Trophoblast cell (in vitro differentiated cells and primary cell): Measurements from ENCODE around the gene OPN4.

ENCODE experiments used
- DNase-seq, 2 donors: peaks; one replicate each; pipeline ENCODE4 v3.0.0-alpha.2; 2016
- H2AFZ ChIP-seq: 2 replicates; pipeline ENCODE4 v1.6.1; 2013; ENCODE audit warnings: low read length, moderate library complexity, mild to moderate bottlenecking; ENCODE audit not compliant: insufficient read depth, poor library complexity
- H2AK5ac ChIP-seq: 2 replicates; pipeline ENCODE4 v1.6.1; 2013; ENCODE audit warnings: mild to moderate bottlenecking, low read length
- H2BK120ac ChIP-seq: 2 replicates; pipeline ENCODE4 v1.6.1; 2013; ENCODE audit warnings: low read length, mild to moderate bottlenecking, moderate library complexity; ENCODE audit not compliant: insufficient read depth, poor library complexity
- H2BK12ac ChIP-seq: 2 replicates; pipeline ENCODE4 v1.6.1; 2013; ENCODE audit warnings: mild to moderate bottlenecking, low read length, moderate library complexity
- H2BK5ac ChIP-seq: 2 replicates; pipeline ENCODE4 v1.6.1; 2013; ENCODE audit warnings: low read length, low read depth, moderate library complexity, mild to moderate bottlenecking; ENCODE audit not compliant: poor library complexity
- H3K14ac ChIP-seq: 2 replicates; pipeline ENCODE4 v1.6.1; 2013; ENCODE audit warnings: mild to moderate bottlenecking, low read length
- H3K18ac ChIP-seq: 2 replicates; pipeline ENCODE4 v1.6.1; 2013; ENCODE audit warnings: mild to moderate bottlenecking, low read length
- H3K23ac ChIP-seq: 2 replicates; pipeline ENCODE4 v1.6.1; 2013; ENCODE audit warnings: low read length
- H3K27ac ChIP-seq: 2 replicates; pipeline ENCODE4 v1.5.1; 2013; ENCODE audit warnings: low read depth, mild to moderate bottlenecking, inconsistent platforms, low read length, moderate library complexity
- H3K27me3 ChIP-seq: 2 replicates; pipeline ENCODE4 v1.6.1; 2013; ENCODE audit warnings: inconsistent platforms, mild to moderate bottlenecking, low read length, moderate library complexity; ENCODE audit not compliant: insufficient read depth
- H3K36me3 ChIP-seq, 2 experiments: 1 replicate in 1 of 2; 2 replicates in 1 of 2; pipeline ENCODE4 v1.6.1; 2013; ENCODE audit warnings: low read length in 2 of 2, mild to moderate bottlenecking in 2 of 2, moderate library complexity in 1 of 2; ENCODE audit not compliant: insufficient read depth in 2 of 2, control insufficient read depth in 1 of 2
- H3K4ac ChIP-seq: 2 replicates; pipeline ENCODE4 v1.6.1; 2013; ENCODE audit warnings: low read depth, mild to moderate bottlenecking, low read length, moderate library complexity
- H3K4me1 ChIP-seq, 2 experiments: 1 replicate in 1 of 2; 2 replicates in 1 of 2; pipeline ENCODE4 v1.6.1; 2013; ENCODE audit warnings: low read length in 2 of 2, mild to moderate bottlenecking in 2 of 2, moderate library complexity in 1 of 2; ENCODE audit not compliant: insufficient read depth in 2 of 2, control insufficient read depth in 1 of 2
- H3K4me2 ChIP-seq: 2 replicates; pipeline ENCODE4 v1.6.1; 2013; ENCODE audit warnings: inconsistent platforms, mild to moderate bottlenecking, low read length, moderate library complexity
- H3K4me3 ChIP-seq: 2 replicates; pipeline ENCODE4 v1.5.1; 2013; ENCODE audit warnings: mild to moderate bottlenecking, low read depth, low read length, inconsistent platforms
- H3K79me1 ChIP-seq: one replicate; pipeline ENCODE4 v1.6.1; 2013; ENCODE audit warnings: low read length
- H3K79me2 ChIP-seq: 2 replicates; pipeline ENCODE4 v1.6.1; 2013; ENCODE audit warnings: low read length, mild to moderate bottlenecking; ENCODE audit not compliant: control insufficient read depth, insufficient read depth, poor library complexity
- H3K9ac ChIP-seq: 2 replicates; pipeline ENCODE4 v1.6.1; 2013; ENCODE audit warnings: mild to moderate bottlenecking, low read length
- H3K9me3 ChIP-seq: 2 replicates; pipeline ENCODE4 v1.6.1; 2013; ENCODE audit warnings: low read depth, mild to moderate bottlenecking, control low read depth, inconsistent platforms, low read length; ENCODE audit not compliant: insufficient read depth
- H4K12ac ChIP-seq: 2 replicates; pipeline ENCODE4 v1.6.1; 2013; ENCODE audit warnings: low read depth, mild to moderate bottlenecking, low read length, moderate library complexity
- H4K8ac ChIP-seq: 2 replicates; pipeline ENCODE4 v1.6.1; 2013; ENCODE audit warnings: low read depth, mild to moderate bottlenecking, low read length, moderate library complexity
- H4K91ac ChIP-seq: one replicate; pipeline ENCODE4 v1.6.1; 2013; ENCODE audit warnings: low read depth, mild to moderate bottlenecking, low read length, moderate library complexity
- WGBS: extraction: QIAGEN DNeasy Blood & Tissue Kit; methylation state at CpG from one replicate; pipeline ENCODE4 v1.1.7; 2013; ENCODE audit warnings: missing lambda C conversion rate; ENCODE audit not compliant: insufficient read length, insufficient coverage; ENCODE audit errors: extremely low coverage; 5-methylcytosine and 5-hydroxymethylcytosine counted together

Gene OPN4

DNA sequence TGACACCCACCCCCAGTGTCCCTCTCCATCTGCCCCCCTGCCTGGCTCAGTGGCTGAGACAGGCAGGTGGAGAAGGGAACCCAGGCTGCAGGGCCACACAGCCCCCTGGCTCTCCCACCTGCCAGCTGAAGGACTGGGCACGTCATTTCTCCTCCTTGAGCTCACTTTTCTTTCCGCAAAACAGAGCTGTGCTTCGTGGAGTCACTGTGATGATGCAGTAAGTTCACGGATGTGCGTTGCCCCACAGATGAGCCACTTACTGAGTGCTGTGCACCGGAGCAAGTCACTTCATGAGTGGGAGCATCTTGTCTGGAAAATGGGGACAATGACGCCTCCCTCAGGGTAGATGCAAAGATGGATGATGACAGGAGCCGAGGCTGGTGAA is 2.7 kb downstream of the OPN4 start:
- Histone ChIP-seq H3K14ac (no peak overlapping the region), H2BK5ac (no peak overlapping the region), H3K79me2 (no peaks in the 10 kb centered on the region), H4K91ac (no peak overlapping the region), H3K23ac (no peak overlapping the region), H2AK5ac (no peak overlapping the region), H2AFZ (no peak overlapping the region), H3K4me3 (no peak overlapping the region), H3K9me3 (peaks cover 1% of the 10 kb centered on the region), H3K4me2 (no peak overlapping the region), H3K4me1 (no peaks in the 10 kb centered on the region), H3K27me3 (no peaks in the 10 kb centered on the region), H3K18ac (no peak overlapping the region), H3K9ac (no peak overlapping the region), H3K4ac (no peak overlapping the region), H4K12ac (no peak overlapping the region), H3K36me3 (no peaks in the 10 kb centered on the region), H3K27ac (no peak overlapping the region), H2BK12ac (no peak overlapping the region), H2BK120ac (no peak overlapping the region), H3K79me1 (no peaks in the 10 kb centered on the region), H4K8ac (no peak overlapping the region)
- DNase-seq: no peak
- WGBS: no CpG with 5 or more reads among the region's 8 CpGs

DNA sequence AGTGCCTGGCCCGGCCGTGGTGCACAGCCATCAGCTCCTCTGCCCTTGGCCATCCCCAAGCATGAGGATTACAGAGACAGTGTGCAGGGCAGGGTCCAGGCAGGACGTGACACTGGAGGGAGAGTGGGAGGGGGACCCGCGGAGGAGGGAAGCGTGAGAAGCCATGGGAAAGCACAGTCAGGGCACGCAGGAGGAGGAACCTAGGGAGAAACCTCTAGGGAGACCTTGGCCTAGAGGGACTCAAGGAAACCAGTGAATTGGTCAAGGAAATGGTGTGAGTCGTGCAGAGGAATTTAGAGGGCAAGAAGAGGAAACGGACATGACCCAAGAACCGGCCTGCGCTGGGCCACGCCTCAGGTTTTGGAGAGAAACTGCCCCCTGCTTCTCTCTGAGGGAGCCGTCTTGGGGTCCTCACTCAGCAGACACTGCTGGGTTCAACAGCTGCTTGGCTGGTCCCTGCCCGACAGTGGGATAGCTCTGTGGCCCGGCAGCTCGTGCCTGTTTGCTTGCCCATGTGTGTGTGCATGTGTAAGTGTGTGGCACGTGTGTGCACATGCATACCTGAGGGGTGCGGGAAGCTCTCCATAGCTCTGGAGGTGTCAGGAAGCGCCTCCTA is 3.2 kb downstream of the OPN4 start:
- H3K23ac ChIP-seq: no peak overlapping the region
- no peak overlapping the region for H3K27ac ChIP-seq
- DNase-seq: no peak
- no peak overlapping the region for H2BK12ac ChIP-seq
- H3K18ac ChIP-seq: no peak overlapping the region
- no peaks in the 10 kb centered on the region for H3K36me3 ChIP-seq
- no peaks in the 10 kb centered on the region for H3K27me3 ChIP-seq
- no peak overlapping the region for H3K14ac ChIP-seq
- no peak overlapping the region for H3K9ac ChIP-seq
- H3K4me2 ChIP-seq: no peak overlapping the region
- H4K8ac ChIP-seq: no peak overlapping the region
- H3K79me2 ChIP-seq: no peaks in the 10 kb centered on the region
- no peaks in the 10 kb centered on the region for H3K4me1 ChIP-seq
- no peak overlapping the region for H4K91ac ChIP-seq
- no peak overlapping the region for H2AFZ ChIP-seq
- no peak overlapping the region for H2AK5ac ChIP-seq
- H4K12ac ChIP-seq: no peak overlapping the region
- H3K79me1 ChIP-seq: no peaks in the 10 kb centered on the region
- no peak overlapping the region for H3K4me3 ChIP-seq
- peaks cover 1% of the 10 kb centered on the region for H3K9me3 ChIP-seq
- no peak overlapping the region for H2BK5ac ChIP-seq
- no peak overlapping the region for H2BK120ac ChIP-seq
- WGBS: no CpG with 5 or more reads among the region's 19 CpGs
- H3K4ac ChIP-seq: no peak overlapping the region

DNA sequence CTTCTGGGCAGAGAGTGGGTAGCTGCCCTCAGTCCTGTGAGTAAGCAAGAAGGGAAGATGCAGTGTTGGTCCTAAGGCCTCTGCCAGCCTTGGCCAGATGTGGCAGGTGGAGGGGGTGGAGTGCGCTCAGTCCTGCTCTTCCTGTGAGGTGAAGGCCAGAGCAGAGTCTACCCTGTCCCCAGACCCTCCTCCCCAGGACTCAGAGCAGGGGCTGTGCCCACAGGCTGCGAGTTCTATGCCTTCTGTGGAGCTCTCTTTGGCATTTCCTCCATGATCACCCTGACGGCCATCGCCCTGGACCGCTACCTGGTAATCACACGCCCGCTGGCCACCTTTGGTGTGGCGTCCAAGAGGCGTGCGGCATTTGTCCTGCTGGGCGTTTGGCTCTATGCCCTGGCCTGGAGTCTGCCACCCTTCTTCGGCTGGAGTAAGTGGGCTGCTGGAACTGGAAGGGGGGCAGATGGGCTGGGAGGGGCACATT is 4.0 kb downstream of the OPN4 start:
- H2BK12ac ChIP-seq: no peak overlapping the region
- no peak overlapping the region for H3K4me3 ChIP-seq
- H3K14ac ChIP-seq: no peak overlapping the region
- no peaks in the 10 kb centered on the region for H3K79me1 ChIP-seq
- no peak overlapping the region for H3K9ac ChIP-seq
- no peak overlapping the region for H2AFZ ChIP-seq
- no peaks in the 10 kb centered on the region for H3K79me2 ChIP-seq
- no peak overlapping the region for H4K8ac ChIP-seq
- no peak overlapping the region for H2AK5ac ChIP-seq
- no CpG with 5 or more reads among the region's 12 CpGs for WGBS
- peaks cover 1% of the 10 kb centered on the region for H3K9me3 ChIP-seq
- no peak overlapping the region for H3K23ac ChIP-seq
- no peak overlapping the region for H4K91ac ChIP-seq
- no peak for DNase-seq
- no peak overlapping the region for H3K27ac ChIP-seq
- no peak overlapping the region for H2BK120ac ChIP-seq
- no peaks in the 10 kb centered on the region for H3K4me1 ChIP-seq
- H3K27me3 ChIP-seq: no peaks in the 10 kb centered on the region
- H3K4me2 ChIP-seq: no peak overlapping the region
- no peak overlapping the region for H3K18ac ChIP-seq
- no peak overlapping the region for H3K4ac ChIP-seq
- H4K12ac ChIP-seq: no peak overlapping the region
- no peak overlapping the region for H2BK5ac ChIP-seq
- no peaks in the 10 kb centered on the region for H3K36me3 ChIP-seq

DNA sequence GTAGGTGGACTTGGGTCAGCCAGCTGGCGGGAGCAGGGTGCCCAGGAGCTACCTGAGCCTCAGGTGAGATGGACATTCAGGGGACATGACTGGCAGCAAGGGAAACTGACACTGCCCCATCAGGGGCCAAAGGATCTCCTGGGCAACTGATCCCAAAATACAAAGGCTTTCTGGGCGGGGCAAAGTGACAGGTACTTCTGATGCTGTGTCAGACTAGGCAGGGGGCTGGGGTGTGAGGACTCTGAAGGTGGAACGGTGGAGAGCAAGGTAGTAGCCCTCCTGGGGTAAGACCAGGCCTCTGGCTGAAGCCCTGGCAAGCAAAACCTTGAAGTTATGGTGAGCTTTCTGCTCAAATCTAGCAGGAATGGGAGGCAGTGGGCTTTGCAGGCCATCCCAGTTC is 4.4 kb downstream of the OPN4 start:
- DNase-seq: no peak
- Histone ChIP-seq H3K4ac (no peak overlapping the region), H2AK5ac (no peak overlapping the region), H3K18ac (no peak overlapping the region), H3K14ac (no peak overlapping the region), H3K23ac (no peak overlapping the region), H3K36me3 (no peaks in the 10 kb centered on the region), H2AFZ (no peak overlapping the region), H3K9me3 (peaks cover 1% of the 10 kb centered on the region), H3K79me1 (no peaks in the 10 kb centered on the region), H3K4me3 (no peak overlapping the region), H3K27me3 (no peaks in the 10 kb centered on the region), H2BK120ac (no peak overlapping the region), H3K9ac (no peak overlapping the region), H4K8ac (no peak overlapping the region), H4K91ac (no peak overlapping the region), H3K4me1 (no peaks in the 10 kb centered on the region), H3K4me2 (no peak overlapping the region), H4K12ac (no peak overlapping the region), H2BK5ac (no peak overlapping the region), H3K27ac (no peak overlapping the region), H3K79me2 (no peaks in the 10 kb centered on the region), H2BK12ac (no peak overlapping the region)
- WGBS: no CpG with 5 or more reads among the region's 3 CpGs
